PFSK-1 (cell line): Measurements from ENCODE around the gene KCNG2.

ENCODE experiments used
- FOXP2 ChIP-seq: optimal IDR thresholded peaks from 2 replicates; pipeline ENCODE3; 2011; ENCODE audit warnings: borderline replicate concordance, control low read depth, inconsistent platforms; ENCODE audit not compliant: insufficient read depth; ENCODE audit errors: extremely low read length, extremely low read depth
- POLR2AphosphoS5 ChIP-seq: IDR thresholded peaks from 2 replicates; pipeline ENCODE4 v1.6.1; 2012; ENCODE audit warnings: low read depth, mild to moderate bottlenecking, control low read depth, low read length, moderate library complexity
- SIN3A ChIP-seq: IDR thresholded peaks from 2 replicates; pipeline ENCODE4 v1.6.1; 2012; ENCODE audit warnings: mild to moderate bottlenecking, low read length, moderate library complexity, borderline replicate concordance; ENCODE audit not compliant: insufficient read depth
- TAF1 ChIP-seq: IDR thresholded peaks from 2 replicates; pipeline ENCODE4 v1.6.1; 2012; ENCODE audit warnings: low read length, control low read depth, borderline replicate concordance; ENCODE audit not compliant: insufficient read depth
- TF ChIP-seq, protein P1 (sequence below), 2 experiments: IDR thresholded peaks; 2 replicates each; pipeline versions ENCODE4 v1.6.1 to v1.8.0; 2011 to 2012; ENCODE audit warnings: low read depth in 2 of 2, low read length in 2 of 2, control low read depth in 1 of 2, inconsistent platforms in 1 of 2, mild to moderate bottlenecking in 1 of 2, moderate library complexity in 1 of 2; ENCODE audit not compliant: insufficient read depth in 1 of 2

KCNG2 gene

GRCh38 chr18:79784071-79784913 is 13.4 kb upstream of the KCNG2 start:
- no peak for TF ChIP-seq POLR2AphosphoS5
- TF ChIP-seq FOXP2 = no peak
- TF ChIP-seq TAF1 = no peak
- no peak for TF ChIP-seq SIN3A
- TF ChIP-seq, protein P1, sequence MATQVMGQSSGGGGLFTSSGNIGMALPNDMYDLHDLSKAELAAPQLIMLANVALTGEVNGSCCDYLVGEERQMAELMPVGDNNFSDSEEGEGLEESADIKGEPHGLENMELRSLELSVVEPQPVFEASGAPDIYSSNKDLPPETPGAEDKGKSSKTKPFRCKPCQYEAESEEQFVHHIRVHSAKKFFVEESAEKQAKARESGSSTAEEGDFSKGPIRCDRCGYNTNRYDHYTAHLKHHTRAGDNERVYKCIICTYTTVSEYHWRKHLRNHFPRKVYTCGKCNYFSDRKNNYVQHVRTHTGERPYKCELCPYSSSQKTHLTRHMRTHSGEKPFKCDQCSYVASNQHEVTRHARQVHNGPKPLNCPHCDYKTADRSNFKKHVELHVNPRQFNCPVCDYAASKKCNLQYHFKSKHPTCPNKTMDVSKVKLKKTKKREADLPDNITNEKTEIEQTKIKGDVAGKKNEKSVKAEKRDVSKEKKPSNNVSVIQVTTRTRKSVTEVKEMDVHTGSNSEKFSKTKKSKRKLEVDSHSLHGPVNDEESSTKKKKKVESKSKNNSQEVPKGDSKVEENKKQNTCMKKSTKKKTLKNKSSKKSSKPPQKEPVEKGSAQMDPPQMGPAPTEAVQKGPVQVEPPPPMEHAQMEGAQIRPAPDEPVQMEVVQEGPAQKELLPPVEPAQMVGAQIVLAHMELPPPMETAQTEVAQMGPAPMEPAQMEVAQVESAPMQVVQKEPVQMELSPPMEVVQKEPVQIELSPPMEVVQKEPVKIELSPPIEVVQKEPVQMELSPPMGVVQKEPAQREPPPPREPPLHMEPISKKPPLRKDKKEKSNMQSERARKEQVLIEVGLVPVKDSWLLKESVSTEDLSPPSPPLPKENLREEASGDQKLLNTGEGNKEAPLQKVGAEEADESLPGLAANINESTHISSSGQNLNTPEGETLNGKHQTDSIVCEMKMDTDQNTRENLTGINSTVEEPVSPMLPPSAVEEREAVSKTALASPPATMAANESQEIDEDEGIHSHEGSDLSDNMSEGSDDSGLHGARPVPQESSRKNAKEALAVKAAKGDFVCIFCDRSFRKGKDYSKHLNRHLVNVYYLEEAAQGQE (IDR thresholded peaks at IDR 0.05; ENCODE audit: insufficient read depth in 1 of 2, low read depth in 2 of 2, low read length in 2 of 2) = no peak

DNA sequence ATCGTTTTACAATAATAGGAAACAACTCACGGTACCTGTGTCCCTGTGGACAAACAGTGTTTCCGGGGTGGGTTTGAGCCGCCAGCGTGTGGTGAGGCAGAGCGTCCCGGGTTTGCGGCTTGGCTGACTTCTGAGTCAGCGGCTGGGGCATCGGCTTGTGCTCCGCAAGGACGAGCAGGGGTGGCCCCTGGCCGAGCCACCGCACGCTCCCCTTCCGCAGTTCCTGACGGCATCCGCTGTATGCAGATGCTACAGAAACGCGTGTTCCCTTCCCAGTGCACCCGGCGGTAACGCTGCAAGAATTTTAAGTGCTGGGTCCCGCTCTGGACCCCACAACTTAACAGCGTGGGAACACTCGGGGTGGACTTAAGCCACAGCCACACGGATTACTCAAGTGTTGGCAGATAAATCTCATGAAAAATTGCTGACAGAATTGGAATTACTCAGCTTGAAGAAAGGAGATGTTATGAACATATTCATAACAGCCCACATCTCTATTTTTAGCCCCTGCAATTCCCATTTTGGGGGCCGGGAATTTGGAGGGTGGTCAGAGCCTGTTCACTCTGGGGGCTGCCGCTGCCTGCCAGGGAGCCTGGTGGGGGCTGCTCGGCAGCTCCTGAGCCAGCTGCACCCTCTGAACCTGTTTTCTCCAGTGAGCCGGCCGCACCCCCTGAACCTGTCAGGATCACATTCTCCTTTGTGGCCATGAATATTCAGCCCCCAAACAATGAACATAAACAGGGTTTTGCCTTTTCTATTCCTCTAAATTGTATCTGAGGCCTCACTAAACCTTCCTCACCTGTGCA is 12.6 kb upstream of the KCNG2 start:
- TF ChIP-seq FOXP2 (no peak), TAF1 (no peak), POLR2AphosphoS5 (no peak), SIN3A (no peak)
- TF ChIP-seq, protein P1 (IDR thresholded peaks at IDR 0.05; ENCODE audit: insufficient read depth in 1 of 2, low read depth in 2 of 2, low read length in 2 of 2) = no peak

- TF ChIP-seq POLR2AphosphoS5 (no peak), SIN3A (no peak), FOXP2 (no peak), TAF1 (no peak)
- TF ChIP-seq, protein P1 (IDR thresholded peaks at IDR 0.05; ENCODE audit: insufficient read depth in 1 of 2, low read depth in 2 of 2, low read length in 2 of 2) = no peak
Observed at GRCh38 chr18:79785831-79786230, 11.9 kb upstream of the KCNG2 start.

DNA sequence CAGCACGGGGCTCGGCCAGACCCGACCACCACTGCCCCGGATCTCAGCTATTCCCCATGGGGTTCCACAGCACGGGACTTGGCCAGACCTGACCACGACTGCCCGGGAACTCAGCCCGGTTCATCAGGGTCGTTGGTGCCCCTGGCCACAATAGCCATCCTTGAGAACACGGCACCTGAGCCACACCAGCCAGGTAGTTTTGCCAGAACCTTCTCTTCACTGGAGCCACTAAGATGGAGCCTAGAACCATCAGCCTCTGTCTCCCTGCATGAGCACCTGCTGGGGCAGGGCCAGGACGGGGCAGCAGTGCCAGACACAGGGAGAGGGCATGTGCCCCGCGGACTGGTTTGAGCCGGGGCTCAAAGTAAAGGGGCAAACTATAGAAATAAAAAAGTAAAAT is 11.4 kb upstream of the KCNG2 start:
- TF ChIP-seq TAF1 (no peak), SIN3A (no peak), FOXP2 (no peak), POLR2AphosphoS5 (no peak)

DNA sequence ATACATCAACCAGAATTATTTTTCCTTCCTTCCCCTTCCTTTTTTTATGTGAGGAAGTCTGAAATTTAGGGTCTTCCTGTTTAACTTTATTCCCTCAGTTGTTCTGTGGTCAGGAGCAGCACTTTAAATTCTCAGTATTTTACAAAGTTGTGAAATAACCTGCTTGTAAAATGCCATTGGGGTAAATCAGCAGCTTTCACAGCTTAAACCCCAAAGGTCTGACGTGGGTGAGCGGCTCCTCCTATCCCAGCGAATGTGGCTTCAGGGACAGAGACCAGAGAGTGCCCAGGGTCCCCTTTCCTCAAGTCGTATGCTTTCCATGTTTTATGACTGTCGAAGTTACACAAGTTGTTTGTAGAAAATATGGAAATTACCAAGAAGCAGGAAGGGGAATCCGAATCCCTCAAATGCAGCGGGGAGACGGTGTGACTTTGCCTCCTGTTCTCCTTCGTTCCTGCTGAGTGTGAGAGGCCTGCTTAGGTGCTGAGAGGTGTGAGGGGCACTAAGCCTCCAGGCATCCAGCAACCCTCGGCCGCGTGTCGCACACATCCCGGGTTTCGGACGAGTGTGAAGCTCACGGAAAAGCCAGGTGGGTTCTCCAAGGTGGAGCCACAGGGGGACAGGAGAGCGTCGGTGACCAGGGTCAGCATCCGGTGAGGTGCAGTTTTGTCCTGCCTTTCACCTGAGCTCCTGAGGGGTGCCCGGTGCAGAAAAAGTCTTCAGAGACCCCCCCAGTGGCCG is 10.8 kb upstream of the KCNG2 start:
- TF ChIP-seq FOXP2 = no peak
- no peak for TF ChIP-seq SIN3A
- TF ChIP-seq, protein P1 (IDR thresholded peaks at IDR 0.05; ENCODE audit: insufficient read depth in 1 of 2, low read depth in 2 of 2, low read length in 2 of 2) = no peak
